GM19023 (cell line): ENCODE measurements around the gene ARHGAP19.

ENCODE experiments used
- ATAC-seq: cut with Tn5 transposase; IDR thresholded peaks from one replicate; pipeline ENCODE4 v1.9.1; 2021; ENCODE audit warnings: mild to moderate bottlenecking, moderate library complexity; ENCODE audit not compliant: unreplicated experiment

ARHGAP19 gene, protein sequence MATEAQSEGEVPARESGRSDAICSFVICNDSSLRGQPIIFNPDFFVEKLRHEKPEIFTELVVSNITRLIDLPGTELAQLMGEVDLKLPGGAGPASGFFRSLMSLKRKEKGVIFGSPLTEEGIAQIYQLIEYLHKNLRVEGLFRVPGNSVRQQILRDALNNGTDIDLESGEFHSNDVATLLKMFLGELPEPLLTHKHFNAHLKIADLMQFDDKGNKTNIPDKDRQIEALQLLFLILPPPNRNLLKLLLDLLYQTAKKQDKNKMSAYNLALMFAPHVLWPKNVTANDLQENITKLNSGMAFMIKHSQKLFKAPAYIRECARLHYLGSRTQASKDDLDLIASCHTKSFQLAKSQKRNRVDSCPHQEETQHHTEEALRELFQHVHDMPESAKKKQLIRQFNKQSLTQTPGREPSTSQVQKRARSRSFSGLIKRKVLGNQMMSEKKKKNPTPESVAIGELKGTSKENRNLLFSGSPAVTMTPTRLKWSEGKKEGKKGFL

DNA sequence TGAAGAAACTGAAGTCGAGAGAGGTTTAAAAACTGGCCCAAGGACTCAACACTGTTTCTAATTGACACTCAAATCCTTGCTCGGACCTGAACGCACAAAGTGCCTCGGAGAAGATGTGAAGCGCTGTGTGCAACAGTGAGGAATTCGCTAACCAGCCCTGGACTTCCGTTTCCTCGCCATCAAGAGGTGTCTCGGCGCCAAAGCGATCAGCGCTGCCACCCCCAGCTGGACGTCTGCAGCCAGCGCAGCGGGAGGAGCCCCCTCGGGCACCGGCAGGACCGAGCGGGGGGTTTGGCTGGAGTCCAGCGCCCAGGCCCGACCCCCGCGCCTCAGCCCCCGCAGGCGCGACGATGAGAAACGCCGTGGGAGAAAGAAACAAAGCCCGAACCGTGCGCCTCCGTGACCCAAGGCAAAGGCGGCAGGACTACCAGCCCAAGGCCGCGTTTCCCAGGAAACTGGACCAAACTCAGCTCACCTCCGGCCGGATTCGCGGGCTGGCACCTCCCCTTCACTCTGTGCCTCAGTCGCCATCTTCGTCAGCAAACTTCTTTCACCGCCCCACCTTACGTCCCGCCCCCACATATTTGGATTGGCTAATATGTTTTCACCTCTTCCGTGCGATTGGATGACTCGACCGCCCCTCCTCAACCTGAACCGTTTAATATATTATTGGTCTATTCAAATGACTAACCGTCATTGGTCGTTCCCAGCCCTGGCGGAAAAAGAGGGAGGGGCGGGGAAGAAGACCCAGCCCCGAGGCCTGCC, at the start of gene ARHGAP19:
ARHGAP19 (minus strand) TSS at position 541 of the 765 bp plus-strand sequence; CDS start at position 531, 10 bp downstream.
- peak; percentile 95 for ATAC-seq

GRCh38 chr10:97341416-97341815, 49.0 kb upstream of the ARHGAP19 start:
- ATAC-seq = no peak

DNA sequence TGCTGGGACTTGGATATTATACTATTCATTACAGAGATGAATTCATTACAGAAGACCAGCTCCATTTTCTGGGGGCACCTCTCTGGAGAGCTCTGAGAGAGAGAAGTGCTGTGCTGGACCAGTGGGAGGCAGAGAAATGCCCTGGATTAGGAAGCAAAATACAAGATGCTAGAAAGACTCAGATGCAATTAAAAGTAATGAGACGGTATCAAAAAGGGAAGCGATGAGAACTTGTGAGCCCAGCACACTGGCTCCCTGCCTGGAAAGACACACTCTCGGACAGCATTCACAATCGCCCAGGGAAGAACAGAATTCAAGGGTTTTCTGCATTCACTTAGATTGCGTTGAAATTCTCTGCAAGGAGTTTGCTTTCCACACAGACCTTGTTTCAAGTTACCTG, 45.6 kb upstream of the ARHGAP19 start:
- no peak for ATAC-seq

- ATAC-seq = no peak
Observed at GRCh38 chr10:97336942-97337831, 44.8 kb upstream of the ARHGAP19 start.

DNA sequence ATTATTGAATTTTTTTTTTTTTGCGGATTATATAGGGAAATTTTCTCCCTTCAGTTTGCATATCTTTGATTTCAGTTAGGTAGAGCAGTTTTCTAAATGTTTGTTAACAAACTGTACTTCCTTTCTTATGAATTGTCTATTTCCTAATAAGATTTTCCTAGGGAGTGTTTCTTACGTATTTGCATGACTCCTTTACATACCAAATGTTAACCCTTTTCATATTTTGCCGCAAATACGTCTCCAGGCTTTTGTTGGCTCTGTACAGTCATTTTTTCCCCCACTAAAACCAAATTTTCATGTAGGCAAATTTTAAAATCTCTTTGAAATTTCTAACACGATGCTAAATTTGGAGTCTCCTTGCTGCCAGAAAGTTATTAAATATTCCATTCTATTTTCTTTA, 44.0 kb upstream of the ARHGAP19 start:
- ATAC-seq = no peak

DNA sequence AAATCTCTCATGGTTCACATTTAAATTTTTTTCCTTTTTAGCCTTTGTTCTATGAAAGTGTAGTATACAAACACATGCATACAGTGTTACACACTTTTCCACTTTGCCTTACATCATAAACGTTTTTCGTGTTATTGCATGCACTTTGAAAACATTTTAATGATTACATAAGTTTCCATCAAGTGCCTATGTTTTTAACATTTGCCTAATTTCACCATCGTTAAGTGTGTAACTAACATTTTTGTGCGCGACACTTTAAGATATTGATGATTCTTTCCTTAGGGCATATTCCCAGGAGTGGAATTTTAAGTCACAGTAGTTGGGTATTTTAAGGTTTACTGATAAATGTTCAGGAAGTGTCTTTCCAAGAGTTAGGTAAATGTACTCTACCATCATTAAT, 43.6 kb upstream of the ARHGAP19 start:
- no peak for ATAC-seq

DNA sequence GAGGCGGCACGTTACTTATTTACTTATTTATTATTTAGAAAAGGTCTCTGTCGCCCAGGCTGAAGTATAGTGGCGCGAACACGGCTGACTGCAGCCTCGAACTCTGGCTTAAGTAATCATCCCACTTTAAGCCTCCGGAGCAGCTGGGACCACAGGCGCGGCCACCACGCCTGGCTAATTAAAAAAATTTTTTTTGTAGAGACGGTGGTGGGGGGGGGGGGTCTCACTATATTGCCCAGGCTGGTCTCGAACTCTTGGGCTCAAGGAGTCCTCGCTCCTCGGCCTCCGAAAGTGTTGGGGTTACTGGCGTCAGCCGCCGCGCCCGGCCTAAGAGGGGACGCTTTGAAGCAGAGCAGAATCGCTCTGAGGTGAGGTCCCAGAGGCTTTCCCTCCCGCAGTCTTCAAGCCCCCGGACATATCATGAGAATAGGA, 42.8 kb upstream of the ARHGAP19 start:
- no peak for ATAC-seq

GRCh38 chr10:97334370-97335175, 42.1 kb upstream of the ARHGAP19 start, which contains the start of gene FRAT2:
FRAT2 (minus strand) TSS chr10:97334729; CDS start chr10:97334572, 157 bp downstream.
- ATAC-seq = peak; percentile 88

DNA sequence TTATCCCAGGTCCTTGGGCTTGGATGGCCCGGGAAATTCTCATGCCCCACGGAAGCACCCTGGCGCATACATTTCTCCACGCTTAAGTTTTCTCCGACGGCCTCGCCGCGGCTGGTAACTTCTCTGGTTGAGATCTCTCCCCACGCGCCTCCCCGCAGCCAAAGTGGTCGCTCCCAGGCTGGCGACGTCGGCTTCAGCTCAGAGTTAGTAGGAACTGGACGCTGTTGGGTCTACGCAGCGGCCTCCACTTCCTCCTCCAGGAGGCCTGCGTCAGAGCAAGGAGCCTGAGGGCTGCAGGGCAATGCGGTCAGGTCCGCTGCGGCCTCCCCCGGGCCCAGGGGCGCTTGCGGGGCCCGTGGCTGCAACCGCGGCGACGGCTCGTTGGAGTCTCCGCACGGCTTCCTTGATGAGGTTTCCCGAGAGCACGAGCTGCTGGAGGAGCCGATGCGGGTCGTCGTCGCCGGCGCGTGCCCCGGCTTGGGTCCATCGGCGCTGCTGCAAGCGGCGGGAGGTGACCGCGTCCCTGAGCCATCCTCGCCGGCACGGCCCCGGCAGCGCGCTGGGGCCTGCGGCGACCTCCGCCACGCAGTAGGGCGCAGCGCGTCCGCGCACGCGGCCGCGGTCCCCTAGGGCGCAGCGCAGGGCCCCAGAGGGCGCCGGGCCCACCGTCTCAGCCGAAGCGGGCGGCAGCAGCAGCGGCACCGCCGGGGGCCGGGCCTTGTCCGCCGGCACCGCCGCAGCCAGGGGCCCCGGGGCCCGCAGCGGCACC, 41.3 kb upstream of the ARHGAP19 start:
- peak; percentile 20 for ATAC-seq

GRCh38 chr10:97333351-97333600, 40.8 kb upstream of the ARHGAP19 start:
- ATAC-seq = no peak

- no peak for ATAC-seq
Observed at GRCh38 chr10:97332591-97333350, 40.3 kb upstream of the ARHGAP19 start.

GRCh38 chr10:97331153-97331703, 38.8 kb upstream of the ARHGAP19 start:
- no peak for ATAC-seq

DNA sequence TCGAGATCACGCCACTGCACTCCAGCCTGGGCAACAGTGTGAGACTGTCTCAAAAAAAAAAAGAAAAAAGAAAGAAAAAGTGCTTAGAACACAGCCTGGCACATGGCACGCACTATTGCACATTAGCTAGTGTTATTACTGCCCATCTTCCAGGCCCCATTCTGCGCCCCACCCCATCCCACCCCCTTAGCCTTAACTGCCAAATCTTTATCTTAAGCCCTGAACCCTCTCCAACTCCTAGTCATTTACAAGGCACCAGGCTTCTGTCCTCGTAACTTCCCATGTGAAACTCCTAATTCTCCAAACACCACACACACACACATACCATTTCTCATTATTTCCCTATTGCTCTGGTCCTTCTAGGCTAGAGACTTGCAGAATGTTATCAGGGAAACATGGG, 37.3 kb upstream of the ARHGAP19 start:
- ATAC-seq = no peak

- ATAC-seq = no peak
Observed at GRCh38 chr10:97328646-97329453, 36.4 kb upstream of the ARHGAP19 start.

- no peak for ATAC-seq
Observed at GRCh38 chr10:97327348-97328294, 35.2 kb upstream of the ARHGAP19 start.

GRCh38 chr10:97325754-97326153, 33.3 kb upstream of the ARHGAP19 start:
- ATAC-seq = no peak
